LNCAP (cell line): ENCODE measurements around the gene C11orf54.

Experiments used
- CTCF ChIP-seq: fragments of 450-650 bp; IDR thresholded peaks from 2 replicates; pipeline ENCODE4 v1.5.1; 2017; ENCODE audit warnings: mild to moderate bottlenecking

Gene C11orf54

GRCh38 chr11:93784935-93785360, 43.5 kb downstream of the C11orf54 start:
- TF ChIP-seq CTCF = no peak

- TF ChIP-seq CTCF = no peak
Observed at GRCh38 chr11:93791493-93791892, 50.0 kb downstream of the C11orf54 start.

GRCh38 chr11:93796441-93797231, 55.2 kb downstream of the C11orf54 start:
- TF ChIP-seq CTCF = no peak

GRCh38 chr11:93801366-93801765, 59.9 kb downstream of the C11orf54 start:
- no peak for TF ChIP-seq CTCF

GRCh38 chr11:93804879-93805278, 63.4 kb downstream of the C11orf54 start:
- no peak for TF ChIP-seq CTCF

GRCh38 chr11:93807980-93808379, 66.5 kb downstream of the C11orf54 start:
- TF ChIP-seq CTCF = no peak

- TF ChIP-seq CTCF = no peak
Observed at GRCh38 chr11:93813974-93814373, 72.5 kb downstream of the C11orf54 start.
